Memory B cell (primary cell): Measurements from ENCODE around the gene CSNK1D.
A peak's percentile ranks its signal among the peaks of the same experiment; 100 is the strongest.

ENCODE experiments used
- ATAC-seq: fragments of 150-1000 bp; cut with Tn5 transposase; 2 replicates; pipeline ENCODE4 v1.10.0; 2021; ENCODE audit warnings: low read depth, mild to moderate bottlenecking, moderate library complexity
- DNase-seq, 2 donors: peaks; one replicate each; pipeline ENCODE4 v3.0.0; 2022; ENCODE audit warnings: low spot score in 2 of 2
- H3K27ac Mint-ChIP-seq: one replicate; pipeline ENCODE4 v1.8.0; 2022; ENCODE audit warnings: mild to moderate bottlenecking, moderate library complexity, mixed read lengths
- H3K27me3 Mint-ChIP-seq: one replicate; pipeline ENCODE4 v1.8.0; 2022; ENCODE audit warnings: mixed read lengths
- H3K36me3 Mint-ChIP-seq: one replicate; pipeline ENCODE4 v1.8.0; 2022; ENCODE audit warnings: mild to moderate bottlenecking, mixed read lengths
- H3K4me1 Mint-ChIP-seq: one replicate; pipeline ENCODE4 v1.8.0; 2022; ENCODE audit warnings: mixed read lengths
- H3K4me3 Mint-ChIP-seq: one replicate; pipeline ENCODE4 v1.8.0; 2022; ENCODE audit warnings: mild to moderate bottlenecking, moderate library complexity, mixed read lengths
- H3K9me3 Mint-ChIP-seq: one replicate; pipeline ENCODE4 v1.8.0; 2022; ENCODE audit warnings: mixed read lengths

The CSNK1D gene

DNA sequence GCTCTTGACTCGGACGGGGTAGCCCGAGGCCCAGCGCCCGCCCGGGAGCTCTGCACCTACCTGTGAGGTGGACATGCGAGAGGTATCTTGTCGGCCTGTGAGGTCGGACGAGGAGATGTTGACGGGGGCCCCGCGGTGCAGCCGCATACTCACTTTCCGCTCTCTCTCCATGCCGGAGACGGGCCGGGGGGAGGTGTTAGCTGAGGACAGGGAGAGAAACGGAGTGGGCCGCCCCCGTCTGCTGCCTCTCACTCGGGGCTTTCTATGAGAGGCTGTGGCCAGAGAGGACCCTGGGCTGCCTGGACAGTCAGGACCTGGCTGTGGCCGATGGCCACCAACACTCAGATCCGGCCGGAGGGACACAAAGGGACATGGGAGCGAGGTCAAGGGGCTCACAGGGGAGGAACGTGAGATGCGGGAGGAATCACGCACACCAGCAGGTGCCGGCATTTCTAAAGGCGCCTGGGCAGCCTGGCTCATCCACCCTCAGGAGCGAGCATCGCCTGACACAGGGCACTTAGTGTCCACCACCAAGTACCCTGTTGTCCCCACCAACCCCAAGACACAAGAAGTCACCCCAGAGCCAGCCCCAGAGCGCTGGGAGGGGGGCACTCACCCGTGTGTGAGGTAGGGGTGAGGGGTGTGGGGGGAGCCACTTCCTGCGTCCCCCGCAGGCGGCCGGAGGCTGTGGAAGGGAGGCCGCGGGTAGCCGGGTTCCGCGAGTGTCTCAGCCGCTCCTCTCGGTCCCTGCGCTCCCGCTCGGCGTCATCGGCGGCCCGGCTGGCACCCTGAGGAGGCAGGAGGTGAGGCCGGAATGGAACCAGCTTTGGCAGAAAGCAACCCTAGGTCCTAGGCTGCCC, 24.5 kb downstream of the CSNK1D start:
- DNase-seq (no peak), ATAC-seq (no peak)
- Mint-ChIP-seq H3K4me3 (no peak overlapping the region), H3K27me3 (no peaks in the 10 kb centered on the region), H3K9me3 (no peaks in the 10 kb centered on the region), H3K36me3 (peaks cover 33% of the 10 kb centered on the region), H3K27ac (no peak overlapping the region), H3K4me1 (peaks cover 2% of the 10 kb centered on the region)

DNA sequence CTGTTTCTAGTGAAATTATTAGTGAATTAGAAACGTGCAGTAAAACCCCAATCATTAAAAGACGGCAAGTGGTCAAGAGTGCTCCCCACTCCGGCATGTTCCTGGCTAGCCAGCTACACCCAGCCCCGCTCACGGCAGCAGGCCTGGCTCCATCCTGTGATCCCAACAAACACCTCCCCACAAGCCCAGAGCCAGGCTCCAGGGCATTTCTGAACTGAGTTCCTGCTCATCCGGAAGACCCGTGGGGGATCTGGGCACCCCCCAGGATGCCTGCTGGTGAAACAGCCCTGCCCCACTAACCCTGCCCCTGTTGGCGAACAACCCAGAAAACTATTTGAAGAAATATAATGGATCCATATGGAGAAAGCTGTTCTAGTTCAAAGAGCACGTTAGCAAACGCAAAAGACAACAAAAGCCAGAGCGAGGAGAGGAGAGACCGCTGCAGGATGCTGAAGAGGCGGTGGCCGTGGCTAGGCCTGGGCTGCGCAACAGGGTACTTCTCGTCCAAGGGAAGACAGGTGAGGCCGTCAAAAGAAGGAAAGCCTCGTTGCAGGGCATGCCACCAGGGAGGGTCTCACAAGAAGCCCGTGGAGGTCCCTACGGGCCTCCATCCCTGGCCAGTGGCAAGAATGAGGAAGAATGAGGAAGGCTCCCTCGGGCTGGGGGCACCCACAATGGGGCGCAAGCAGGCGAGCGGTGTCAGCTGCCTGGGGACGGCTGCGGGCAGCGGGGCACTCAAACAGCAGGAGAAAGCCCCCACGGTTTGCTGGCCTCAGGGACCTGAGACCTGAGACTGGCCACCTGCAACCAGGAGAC, 25.4 kb downstream of the CSNK1D start:
- no peak for ATAC-seq
- DNase-seq = no peak
- H3K9me3 Mint-ChIP-seq = no peaks in the 10 kb centered on the region
- no peak overlapping the region for H3K4me3 Mint-ChIP-seq
- H3K27me3 Mint-ChIP-seq = no peaks in the 10 kb centered on the region
- H3K27ac Mint-ChIP-seq = no peak overlapping the region
- peaks cover 33% of the 10 kb centered on the region for H3K36me3 Mint-ChIP-seq
- H3K4me1 Mint-ChIP-seq = peaks cover 2% of the 10 kb centered on the region

DNA sequence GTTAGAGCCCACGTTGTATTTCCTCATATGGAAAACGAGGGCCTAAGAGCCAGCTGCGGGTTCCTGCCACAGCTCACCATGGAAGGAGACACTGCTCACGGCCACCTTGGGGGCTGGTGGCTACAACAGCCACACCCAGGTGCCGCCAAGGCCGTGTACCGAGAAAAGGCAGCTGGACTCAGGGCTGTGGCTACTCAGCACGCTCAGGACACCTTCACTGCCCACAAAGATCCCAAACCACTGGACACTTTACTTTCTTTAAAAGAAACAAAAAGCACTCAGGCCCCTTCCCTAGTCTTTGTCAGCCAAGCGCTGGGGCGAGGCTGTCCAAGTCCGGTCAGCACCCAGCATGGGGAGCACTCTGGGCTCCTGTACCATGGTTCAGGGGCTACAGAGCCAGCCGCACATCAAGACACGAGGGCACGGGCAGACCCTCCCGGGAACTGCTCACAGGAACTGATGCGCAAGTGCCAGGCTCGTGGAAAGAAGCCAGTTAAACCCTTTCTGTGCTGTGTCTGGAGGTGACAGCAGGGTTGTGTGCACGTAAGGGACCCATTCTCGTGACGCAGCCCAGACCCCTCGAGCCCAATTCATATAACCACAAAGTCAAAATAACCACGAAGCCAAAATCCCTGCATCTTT, 26.2 kb downstream of the CSNK1D start:
- no peaks in the 10 kb centered on the region for H3K9me3 Mint-ChIP-seq
- H3K4me3 Mint-ChIP-seq = no peak overlapping the region
- no peak overlapping the region for H3K27ac Mint-ChIP-seq
- no peaks in the 10 kb centered on the region for H3K27me3 Mint-ChIP-seq
- H3K4me1 Mint-ChIP-seq = peaks cover 7% of the 10 kb centered on the region
- H3K36me3 Mint-ChIP-seq = peaks cover 30% of the 10 kb centered on the region
- DNase-seq (no peak), ATAC-seq (no peak)

DNA sequence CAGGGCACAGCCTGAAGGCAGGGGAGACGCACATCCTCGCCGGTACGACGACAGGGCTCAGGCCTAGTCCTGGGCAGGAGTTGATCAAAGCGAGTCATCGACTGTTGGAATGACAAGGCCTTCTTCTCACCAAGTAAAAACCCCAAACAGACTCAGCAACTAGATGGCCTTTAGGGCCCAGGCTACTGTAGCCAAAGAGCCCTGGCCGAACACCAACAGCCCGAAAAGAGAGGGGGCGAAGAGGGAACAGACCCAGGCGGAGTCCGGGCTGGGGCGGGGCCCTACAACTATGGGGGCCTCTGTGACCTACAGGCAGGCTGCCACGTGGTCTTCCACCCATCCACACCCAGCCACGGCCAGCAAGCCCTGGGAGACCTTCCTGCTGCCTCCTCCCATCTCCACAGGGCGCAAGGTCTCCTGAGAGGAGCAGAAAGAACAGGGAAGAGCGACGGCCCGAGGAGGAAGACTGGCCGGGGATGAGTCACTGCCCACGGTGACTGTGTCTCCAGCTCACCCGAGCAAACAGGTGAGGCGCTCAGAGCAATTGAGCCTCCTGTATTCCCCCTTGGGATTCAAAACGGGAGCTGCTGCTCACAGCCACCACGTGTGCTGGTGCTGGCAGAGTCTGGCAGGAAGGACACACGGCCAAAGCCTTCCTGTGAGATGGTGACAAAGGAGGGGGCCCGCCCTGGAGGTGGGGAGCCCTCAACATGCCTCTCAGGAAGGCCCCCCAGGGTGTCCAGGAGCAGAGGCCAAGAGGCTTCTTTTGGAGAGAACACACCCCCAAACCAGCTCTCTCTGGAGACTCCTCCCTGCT, 26.9 kb downstream of the CSNK1D start:
- Mint-ChIP-seq H3K27me3 (no peaks in the 10 kb centered on the region), H3K4me1 (peaks cover 13% of the 10 kb centered on the region), H3K36me3 (peaks cover 28% of the 10 kb centered on the region), H3K27ac (no peak overlapping the region), H3K9me3 (no peaks in the 10 kb centered on the region), H3K4me3 (no peak overlapping the region)
- DNase-seq (no peak), ATAC-seq (no peak)

DNA sequence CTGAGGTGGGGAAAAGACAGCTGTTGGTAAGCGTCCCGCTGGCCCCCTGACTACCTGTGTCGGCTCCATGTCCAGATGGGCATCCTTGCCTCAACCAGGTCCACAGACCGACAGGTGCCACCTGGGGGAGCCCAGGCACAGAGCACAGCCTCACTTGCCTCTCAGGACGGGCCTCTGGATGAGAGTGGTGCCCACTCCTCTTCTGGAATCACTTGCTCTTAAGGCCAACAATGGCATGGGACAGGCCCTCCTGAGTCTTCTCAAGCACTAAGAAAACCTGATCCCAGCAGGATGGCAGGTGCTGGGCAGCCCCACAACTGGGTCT, 27.5 kb downstream of the CSNK1D start:
- no peak for DNase-seq
- peaks cover 26% of the 10 kb centered on the region for H3K36me3 Mint-ChIP-seq
- H3K27me3 Mint-ChIP-seq = no peaks in the 10 kb centered on the region
- H3K9me3 Mint-ChIP-seq = no peaks in the 10 kb centered on the region
- peaks cover 17% of the 10 kb centered on the region for H3K4me1 Mint-ChIP-seq
- no peak overlapping the region for H3K27ac Mint-ChIP-seq
- no peak overlapping the region for H3K4me3 Mint-ChIP-seq
- ATAC-seq = no peak

DNA sequence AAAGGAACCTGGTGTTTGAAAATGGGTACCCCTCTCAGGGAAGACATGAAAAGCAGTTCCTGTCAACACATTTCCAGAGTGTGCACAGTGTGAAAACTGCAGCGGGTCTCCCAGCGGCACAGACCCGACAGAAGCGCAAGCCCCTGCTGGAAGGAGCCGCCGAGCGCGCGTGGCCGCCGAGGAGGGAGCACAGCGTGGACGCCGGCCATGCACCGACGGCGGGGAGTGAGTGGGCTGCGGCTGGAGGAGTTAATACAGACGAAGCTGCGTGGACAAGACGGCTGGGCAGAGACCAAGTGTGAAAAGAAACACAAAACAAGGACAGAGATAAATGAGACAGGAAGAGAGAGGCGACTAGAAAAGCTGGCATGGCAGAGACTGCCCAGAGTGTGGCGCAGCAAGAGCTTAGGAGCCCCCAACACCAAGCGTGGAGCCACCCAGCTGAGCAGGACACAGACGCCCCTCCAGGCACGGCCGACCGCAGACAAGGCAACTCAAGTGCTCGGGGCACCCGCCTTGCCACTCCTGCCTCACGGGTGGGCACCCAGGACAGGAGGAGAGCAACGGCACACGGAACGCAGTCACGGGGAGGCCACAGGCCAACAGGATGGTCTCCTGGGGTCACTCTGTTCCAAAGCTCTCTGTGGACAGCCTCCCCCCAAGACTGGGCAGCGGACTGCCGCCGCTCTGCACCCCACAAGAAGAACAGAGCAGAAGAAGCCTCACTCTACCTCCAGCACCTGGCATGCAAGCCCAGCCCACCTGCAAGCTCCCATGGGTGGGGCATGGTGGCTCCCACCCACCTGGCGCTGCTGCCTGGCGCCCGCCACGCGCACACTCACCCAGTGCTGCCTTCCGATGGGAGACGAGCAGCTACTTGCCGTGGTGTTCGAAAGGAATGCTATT, 28.1 kb downstream of the CSNK1D start:
- H3K27ac Mint-ChIP-seq = peak overlapping the region; percentile 85
- DNase-seq = no peak
- no peak overlapping the region for H3K4me3 Mint-ChIP-seq

DNA sequence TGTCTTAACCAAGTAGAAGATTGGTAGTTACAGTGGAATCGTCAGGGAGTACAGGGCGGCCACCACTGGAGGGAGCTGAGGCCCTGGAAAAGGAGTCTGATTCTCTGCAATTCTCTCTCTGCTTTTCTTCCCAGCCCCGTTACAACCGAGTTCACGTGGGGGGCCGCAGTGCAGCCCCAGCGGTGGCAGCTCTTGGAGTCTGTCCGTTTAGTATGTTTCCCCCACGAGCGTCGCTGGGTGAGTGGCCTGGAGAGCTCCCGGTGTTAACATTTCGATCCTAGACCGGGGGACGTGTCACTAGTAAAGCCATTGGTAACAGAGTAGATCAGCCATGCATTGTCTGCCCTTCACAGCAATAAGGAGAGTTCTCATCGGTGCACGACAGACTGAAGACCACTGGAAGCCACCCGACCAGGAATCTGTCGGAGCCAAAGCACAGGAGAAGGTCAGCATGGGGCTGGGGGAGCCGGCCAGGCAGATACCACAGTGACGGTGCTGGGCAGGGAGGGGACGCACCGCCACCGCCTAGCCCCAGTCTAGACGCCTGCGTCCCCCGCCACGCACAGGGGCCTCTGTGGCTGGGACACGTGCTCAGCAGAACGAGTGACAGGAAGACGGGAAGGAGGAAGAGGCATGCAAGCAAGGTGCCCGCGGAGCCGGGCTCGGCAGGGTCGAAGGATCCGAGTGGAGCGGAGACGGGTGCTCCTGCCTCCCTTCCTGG, 28.9 kb downstream of the CSNK1D start:
- Mint-ChIP-seq H3K4me1 (peaks cover 25% of the 10 kb centered on the region), H3K4me3 (no peak overlapping the region), H3K27ac (peak overlapping the region; percentile 85), H3K9me3 (no peaks in the 10 kb centered on the region), H3K36me3 (peaks cover 25% of the 10 kb centered on the region), H3K27me3 (no peaks in the 10 kb centered on the region)
- ATAC-seq (no peak), DNase-seq (no peak)

More for the DNA sequence above, 28.1 kb downstream of the CSNK1D start:
- ATAC-seq = no peak
- peaks cover 21% of the 10 kb centered on the region for H3K4me1 Mint-ChIP-seq
- H3K36me3 Mint-ChIP-seq = peaks cover 25% of the 10 kb centered on the region
- H3K9me3 Mint-ChIP-seq = no peaks in the 10 kb centered on the region
- no peaks in the 10 kb centered on the region for H3K27me3 Mint-ChIP-seq

DNA sequence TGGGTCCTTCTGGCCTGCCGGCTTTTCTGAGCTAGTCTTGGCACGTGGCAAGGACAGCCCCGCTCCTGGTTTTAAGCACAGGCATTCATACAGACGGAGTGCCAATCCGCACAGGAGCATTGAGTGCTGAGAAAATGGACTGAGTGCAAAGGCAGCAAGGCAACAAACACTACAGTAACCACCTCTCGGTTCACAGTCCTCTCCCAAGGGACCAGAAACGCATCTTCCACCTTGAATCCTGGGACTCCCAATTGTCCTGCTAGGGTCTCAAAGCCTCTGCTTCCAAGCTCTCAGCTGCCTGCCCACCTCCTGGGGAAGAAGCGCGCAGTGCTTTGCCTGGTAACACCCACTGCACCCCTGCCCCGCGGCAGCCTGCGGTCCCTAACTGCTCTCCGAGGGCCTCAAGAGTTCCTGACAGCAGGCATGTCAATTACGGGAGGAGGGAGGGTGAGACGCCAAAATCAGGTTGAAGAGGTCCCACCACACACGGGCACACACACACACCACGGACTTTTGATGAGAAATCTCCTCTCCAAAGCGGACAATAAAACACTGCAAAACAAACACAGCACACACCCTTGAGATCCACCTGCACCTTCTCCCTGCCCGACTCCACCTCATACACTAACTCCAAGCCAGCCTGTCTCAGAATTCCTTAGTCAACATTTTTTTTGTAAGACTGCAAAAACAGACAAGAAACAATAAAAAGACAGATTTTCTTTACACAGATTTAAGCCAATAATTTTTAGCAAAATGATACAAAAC, 29.7 kb downstream of the CSNK1D start:
- H3K27ac Mint-ChIP-seq = no peak overlapping the region
- H3K9me3 Mint-ChIP-seq = no peaks in the 10 kb centered on the region
- ATAC-seq (no peak), DNase-seq (no peak)
- H3K36me3 Mint-ChIP-seq = peaks cover 25% of the 10 kb centered on the region
- no peaks in the 10 kb centered on the region for H3K27me3 Mint-ChIP-seq
- peak overlapping the region; percentile 18 for H3K4me3 Mint-ChIP-seq
- H3K4me1 Mint-ChIP-seq = peaks cover 30% of the 10 kb centered on the region

DNA sequence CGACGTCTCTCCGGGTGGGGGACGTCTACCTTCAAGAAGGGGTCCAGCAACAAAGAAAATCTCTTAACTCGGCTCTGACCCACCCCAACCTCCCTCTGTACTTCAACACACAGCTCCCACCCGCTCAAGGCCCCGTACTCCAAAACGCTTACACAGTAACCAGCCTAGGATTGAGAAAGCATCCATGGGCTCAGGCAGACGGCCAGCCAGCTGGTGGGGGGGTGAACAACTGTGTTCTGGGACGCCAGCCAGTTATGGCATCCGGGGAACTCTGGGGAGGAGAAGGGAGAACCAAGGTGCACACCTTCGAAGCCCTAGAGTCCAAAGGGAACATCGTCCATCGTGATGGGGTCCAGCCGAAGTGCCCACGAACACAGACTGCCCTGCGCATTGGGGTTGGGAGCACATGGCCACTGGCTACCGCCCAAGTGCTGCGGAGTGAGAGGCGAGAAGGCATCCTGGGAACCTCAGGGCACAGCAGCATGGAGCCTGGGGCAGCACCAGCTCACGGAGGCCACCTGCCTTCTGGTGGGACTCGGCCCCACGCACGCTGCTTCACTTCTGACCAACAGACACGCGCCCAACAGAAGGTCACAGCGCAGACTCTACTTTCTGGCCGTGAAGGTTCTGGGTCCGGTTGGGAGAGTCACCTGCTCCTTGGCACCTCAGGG, 30.4 kb downstream of the CSNK1D start:
- no peak for DNase-seq
- Mint-ChIP-seq H3K4me1 (peaks cover 34% of the 10 kb centered on the region), H3K9me3 (no peaks in the 10 kb centered on the region), H3K4me3 (no peak overlapping the region), H3K36me3 (peaks cover 24% of the 10 kb centered on the region), H3K27me3 (no peaks in the 10 kb centered on the region), H3K27ac (peak overlapping the region; percentile 58)
- ATAC-seq = no peak

DNA sequence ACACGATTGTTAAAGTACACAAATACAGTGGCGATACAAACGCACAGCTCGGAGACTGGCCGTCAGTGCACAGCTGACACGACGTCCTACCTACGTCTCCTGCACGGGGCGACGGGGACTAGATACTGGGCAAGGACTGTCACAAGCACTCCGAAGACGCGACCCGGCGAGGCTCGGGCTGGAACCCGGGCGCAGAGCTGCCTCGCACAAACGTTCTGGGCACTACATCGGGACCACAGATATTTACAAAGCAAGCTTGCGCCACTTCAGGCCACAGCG, 30.9 kb downstream of the CSNK1D start:
- peaks cover 21% of the 10 kb centered on the region for H3K36me3 Mint-ChIP-seq

DNA sequence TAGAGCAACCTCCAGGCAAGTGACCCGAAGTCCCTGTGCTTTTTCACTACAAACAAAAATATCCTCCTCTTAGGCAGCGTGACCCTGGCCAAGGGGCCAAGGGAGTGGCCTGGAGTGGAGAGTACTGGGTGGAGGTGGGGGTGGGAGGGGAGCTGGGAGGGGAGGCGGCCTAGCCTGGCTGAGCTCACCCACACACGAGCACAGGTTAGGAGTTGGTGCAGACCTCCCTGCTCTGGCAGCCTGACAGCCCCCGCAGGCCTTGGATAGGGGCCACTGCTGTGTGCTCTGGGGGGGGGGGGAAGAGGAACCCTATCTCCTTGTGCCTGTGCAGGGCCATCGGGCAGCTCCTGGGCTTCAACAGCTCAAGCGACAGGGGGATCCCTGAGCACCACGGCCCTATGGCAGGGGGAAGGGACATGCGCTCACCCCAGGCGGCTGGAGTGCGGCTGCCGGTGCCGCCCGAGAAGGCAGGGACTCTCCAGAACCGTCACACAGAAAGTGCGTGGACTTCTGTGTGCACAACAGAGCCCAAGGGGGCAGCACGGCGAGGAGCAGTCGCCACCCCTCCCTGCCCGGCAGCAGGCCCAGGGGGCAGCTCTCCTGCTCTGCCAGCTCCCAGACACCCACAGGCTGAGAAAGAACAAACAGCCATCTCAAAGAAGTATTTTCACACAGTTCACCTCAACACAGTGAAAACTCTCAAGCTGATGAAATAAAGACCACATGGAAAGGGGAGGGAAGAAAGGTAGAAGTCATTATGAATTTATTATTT, 31.4 kb downstream of the CSNK1D start:
- no peaks in the 10 kb centered on the region for H3K9me3 Mint-ChIP-seq
- H3K27ac Mint-ChIP-seq = peak overlapping the region; percentile 58
- H3K4me3 Mint-ChIP-seq = no peak overlapping the region
- DNase-seq = no peak
- H3K36me3 Mint-ChIP-seq = peaks cover 23% of the 10 kb centered on the region
- no peaks in the 10 kb centered on the region for H3K27me3 Mint-ChIP-seq
- ATAC-seq = peak; percentile 38
- H3K4me1 Mint-ChIP-seq = peaks cover 35% of the 10 kb centered on the region

More for the DNA sequence above, 30.9 kb downstream of the CSNK1D start:
- H3K27me3 Mint-ChIP-seq = no peaks in the 10 kb centered on the region
- ATAC-seq (no peak), DNase-seq (no peak)
- no peak overlapping the region for H3K4me3 Mint-ChIP-seq
- H3K27ac Mint-ChIP-seq = peak overlapping the region; percentile 58
- no peaks in the 10 kb centered on the region for H3K9me3 Mint-ChIP-seq
- H3K4me1 Mint-ChIP-seq = peaks cover 35% of the 10 kb centered on the region
